GM08714 (cell line): ENCODE data around the gene NINJ2.

ENCODE experiments used
- H3K4me3 ChIP-seq: fragments of 200-500 bp; sonication (Bioruptor generic); 2 replicates; pipeline ENCODE4 v1.5.1; 2014; ENCODE audit warnings: mild to moderate bottlenecking, low read length, inconsistent platforms
- ZNF274 ChIP-seq: IDR thresholded peaks from 2 replicates; pipeline ENCODE4 v1.6.1; 2012; ENCODE audit warnings: mild to moderate bottlenecking, low read depth, low read length

The NINJ2 gene

DNA sequence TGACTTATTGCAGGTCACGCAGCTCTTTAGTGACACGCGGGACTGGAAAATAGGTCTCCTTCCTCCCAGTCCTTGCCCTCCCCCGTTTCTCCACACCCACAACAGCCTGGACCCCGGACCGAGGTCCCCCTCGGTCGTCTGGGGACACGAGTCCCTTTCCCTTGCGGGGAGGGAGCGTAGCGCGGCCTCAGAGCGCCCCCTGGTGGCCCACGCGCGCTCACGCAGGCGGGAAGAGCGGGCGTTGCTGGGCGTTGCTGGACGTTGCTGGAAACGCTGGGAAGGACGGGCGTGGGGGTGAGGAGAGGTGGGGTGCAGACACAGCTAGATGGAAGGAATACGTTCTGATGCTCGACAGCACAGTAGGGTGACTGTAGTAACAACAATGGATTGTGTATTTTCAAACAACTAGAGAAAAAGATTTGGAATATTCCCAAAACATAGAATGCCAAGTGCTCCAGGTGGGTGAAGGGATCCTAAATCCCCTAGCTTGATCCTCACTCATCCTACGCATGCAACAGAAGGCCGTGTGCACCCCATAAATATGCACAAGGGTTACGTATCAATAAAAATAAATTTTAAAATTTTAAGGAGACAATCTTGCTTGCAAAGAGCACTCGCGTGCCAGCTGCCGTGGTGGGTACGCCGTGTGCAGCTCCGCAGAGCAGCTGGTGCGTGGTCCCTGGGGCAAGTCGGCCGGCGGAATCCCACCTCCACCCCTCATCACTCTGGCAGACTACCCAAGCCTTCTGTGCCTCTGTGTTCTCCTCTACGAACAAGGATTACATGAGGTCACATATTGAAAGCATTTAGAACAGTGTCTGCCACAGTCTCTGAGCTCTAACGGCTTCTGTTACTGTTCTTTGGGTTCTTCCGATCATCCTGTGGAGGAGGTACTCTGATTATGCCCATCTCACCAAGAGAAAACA is 116.1 kb downstream of the NINJ2 start:
- no peak overlapping the region for H3K4me3 ChIP-seq
- no peak for TF ChIP-seq ZNF274

DNA sequence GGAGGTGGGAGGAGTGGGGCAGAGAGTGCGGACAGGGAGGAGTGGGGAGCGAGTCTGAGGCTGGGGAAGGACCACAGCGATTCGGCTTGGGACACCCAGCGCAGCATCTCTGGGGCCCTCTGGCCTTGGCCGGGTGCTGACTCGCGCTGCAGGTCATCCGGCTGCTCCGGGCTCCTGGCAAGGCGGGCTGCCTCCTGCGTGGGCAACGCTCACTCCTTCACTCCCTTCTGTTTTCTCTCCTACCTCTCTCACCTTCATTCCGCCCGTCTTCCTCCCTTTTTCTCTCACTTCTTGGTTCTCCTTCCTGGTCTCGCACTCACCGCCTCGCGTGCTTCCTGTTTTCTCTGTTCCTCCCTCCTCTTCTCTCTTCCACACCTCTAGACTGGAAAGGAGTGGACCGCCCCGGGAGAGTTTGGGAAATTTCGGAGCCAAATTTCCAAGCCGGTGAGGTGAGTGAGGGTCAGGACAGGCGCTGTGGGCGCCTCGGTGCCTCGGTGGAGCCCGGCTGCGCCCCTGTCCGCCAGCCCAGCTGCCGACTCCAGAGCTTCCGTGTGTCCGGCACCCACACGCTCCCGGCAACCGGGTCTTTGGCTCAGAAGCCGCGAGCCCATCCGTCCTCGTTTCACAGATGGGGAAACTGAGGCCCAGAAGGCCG is 116.9 kb downstream of the NINJ2 start:
- TF ChIP-seq ZNF274: no peak
- no peak overlapping the region for H3K4me3 ChIP-seq

GRCh38 chr12:545835-546234 is 117.4 kb downstream of the NINJ2 start:
- no peak overlapping the region for H3K4me3 ChIP-seq
- no peak for TF ChIP-seq ZNF274

GRCh38 chr12:544941-545635 is 118.2 kb downstream of the NINJ2 start:
- H3K4me3 ChIP-seq: no peak overlapping the region
- TF ChIP-seq ZNF274: no peak

GRCh38 chr12:544142-544541 is 119.1 kb downstream of the NINJ2 start:
- TF ChIP-seq ZNF274: no peak
- H3K4me3 ChIP-seq: no peak overlapping the region

GRCh38 chr12:543114-543451 is 120.2 kb downstream of the NINJ2 start:
- no peak for TF ChIP-seq ZNF274
- no peak overlapping the region for H3K4me3 ChIP-seq

- TF ChIP-seq ZNF274: no peak
- H3K4me3 ChIP-seq: no peak overlapping the region
Measured at GRCh38 chr12:542395-543113, 120.7 kb downstream of the NINJ2 start.

GRCh38 chr12:541676-542324 is 121.4 kb downstream of the NINJ2 start:
- no peak for TF ChIP-seq ZNF274
- no peak overlapping the region for H3K4me3 ChIP-seq

- TF ChIP-seq ZNF274: no peak
- H3K4me3 ChIP-seq: no peak overlapping the region
Measured at GRCh38 chr12:539540-540310, 123.5 kb downstream of the NINJ2 start.

DNA sequence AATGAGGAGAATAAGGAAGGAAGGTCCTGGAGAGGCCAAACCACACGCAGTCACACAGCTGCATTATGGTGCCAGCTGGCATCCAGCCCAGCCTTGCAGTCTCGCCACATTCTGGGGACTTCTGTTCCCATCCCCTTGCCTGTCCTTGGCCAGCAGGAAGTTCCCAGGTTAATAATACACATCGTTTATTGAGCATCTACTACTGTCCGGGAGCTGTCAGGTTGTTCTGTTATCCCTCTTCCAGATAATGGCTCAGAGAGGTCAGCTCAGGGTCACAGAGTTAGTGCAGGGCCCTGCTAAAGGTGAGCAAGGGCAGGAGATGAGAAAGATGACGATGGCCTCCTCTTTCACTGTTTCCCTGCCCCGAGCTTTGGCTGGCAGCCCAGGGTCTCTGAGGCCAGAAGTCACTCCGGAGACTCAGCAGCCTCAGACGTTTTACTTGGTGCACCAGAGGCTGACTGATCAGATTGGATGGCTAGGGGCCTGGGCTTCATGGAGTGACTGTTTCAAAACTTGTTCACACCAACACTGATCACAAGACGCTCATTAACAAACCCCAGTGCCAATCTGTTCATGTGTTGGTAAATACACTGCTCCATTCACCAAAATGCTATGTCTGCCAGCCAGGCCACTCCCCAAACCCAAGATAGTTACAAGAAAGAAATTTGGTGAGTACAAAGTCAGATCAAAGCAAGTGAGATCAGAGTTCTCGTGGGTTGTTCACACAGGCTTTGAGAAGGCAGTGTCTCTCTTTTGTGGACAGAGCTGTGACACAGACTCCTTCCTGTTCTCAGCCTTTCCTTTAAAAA is 124.3 kb downstream of the NINJ2 start:
- TF ChIP-seq ZNF274: no peak
- H3K4me3 ChIP-seq: no peak overlapping the region

- TF ChIP-seq ZNF274: no peak
- H3K4me3 ChIP-seq: no peak overlapping the region
Measured at GRCh38 chr12:537772-538171, 125.5 kb downstream of the NINJ2 start.

DNA sequence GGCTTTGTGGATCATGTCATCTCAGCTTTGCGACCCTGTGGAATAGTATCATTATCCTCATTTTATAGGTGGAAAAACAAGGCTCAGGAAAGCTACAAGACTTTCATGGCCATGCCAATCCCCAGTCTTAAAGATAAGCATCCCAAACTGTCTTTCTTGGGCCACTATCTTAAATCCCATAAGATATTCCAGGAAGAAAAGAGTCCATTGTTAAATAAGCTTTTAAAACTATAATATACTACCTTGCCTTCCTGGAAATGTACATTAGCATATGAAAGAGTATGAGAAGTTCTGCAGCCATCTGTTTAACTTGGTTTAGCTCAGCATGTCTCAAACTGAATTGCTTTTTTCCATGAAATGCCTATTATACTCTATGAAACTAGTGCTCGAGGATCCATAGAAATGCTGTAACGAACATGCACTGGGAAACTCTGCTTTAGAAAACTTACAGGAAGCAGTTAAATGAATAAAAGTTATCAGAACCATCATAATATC is 126.4 kb downstream of the NINJ2 start:
- TF ChIP-seq ZNF274: no peak

More for the DNA sequence above, 126.4 kb downstream of the NINJ2 start:
- H3K4me3 ChIP-seq: no peak overlapping the region
